Kidney (tissue), 14 donors: ENCODE data around the gene ACTR1A. TPM values are rescaled to one million over a fixed set of nuclear protein-coding genes. Genes with fewer than 3 reads are reported as not detected.
A peak's percentile ranks its signal among the peaks of the same experiment; 100 is the strongest.

Source experiments
- DNase-seq, 5 donors: peaks; one replicate each; pipeline ENCODE4 v3.0.0-alpha.2; 2013 to 2020
- FAIRE-seq: peaks from 2 replicates; lab custom pipeline; 2012; peaks lifted over from hg19 to GRCh38; lab: Jason Lieb, UNC
- H3K27ac ChIP-seq, 2 donors: one replicate each; pipeline ENCODE4 v1.7.0; 2013; ENCODE audit warnings: low read depth in 2 of 2, low read length in 2 of 2, inconsistent platforms in 1 of 2
- H3K27me3 ChIP-seq: one replicate; pipeline ENCODE4 v1.7.1; 2013; ENCODE audit warnings: low read length, inconsistent platforms; ENCODE audit not compliant: control insufficient read depth, insufficient read depth
- H3K36me3 ChIP-seq, 3 donors: one replicate each; pipeline versions ENCODE4 v1.7.0 to v1.7.1; 2013; ENCODE audit warnings: low read length in 3 of 3, control low read depth in 1 of 3, inconsistent platforms in 1 of 3; ENCODE audit not compliant: insufficient read depth in 3 of 3, control insufficient read depth in 2 of 3
- H3K4me1 ChIP-seq, 3 donors: one replicate each; pipeline versions ENCODE4 v1.7.0 to v1.7.1; 2013; ENCODE audit warnings: low read length in 3 of 3, inconsistent platforms in 1 of 3, low read depth in 1 of 3; ENCODE audit not compliant: control insufficient read depth in 2 of 3, insufficient read depth in 2 of 3
- H3K4me3 ChIP-seq, 3 donors: one replicate each; pipeline versions ENCODE4 v1.7.0 to v1.8.1; 2013; ENCODE audit warnings: low read length in 3 of 3, control low read depth in 1 of 3, inconsistent platforms in 1 of 3
- H3K9ac ChIP-seq, 3 donors: one replicate each; pipeline versions ENCODE4 v1.7.0 to v1.7.1; 2013; ENCODE audit warnings: low read length in 3 of 3, control low read depth in 1 of 3, inconsistent platforms in 1 of 3
- H3K9me3 ChIP-seq, 3 donors: one replicate each; pipeline versions ENCODE4 v1.7.0 to v1.7.1; 2013; ENCODE audit warnings: low read length in 3 of 3, control low read depth in 1 of 3, inconsistent platforms in 1 of 3; ENCODE audit not compliant: control insufficient read depth in 2 of 3, insufficient read depth in 1 of 3
- intact Hi-C: fragments of 100-400 bp; cut with DNase I; formaldehyde crosslinking; loops from one replicate; pipeline ENCODE4 v1.11.1; 2022
- polyA plus RNA-seq: library from polyadenylated mRNA; stranded (reverse); fragments of 350-450 nt; fragmentation: Illumina TruSeq; extraction: RNeasy Lipid Tissue Mini Kit (QIAGEN cat#74804); gene quantifications from one replicate; pipeline ENCODE4 v1.2.3, GENCODE V29; 2014; ENCODE audit warnings: low read depth, low replicate concordance; ENCODE audit not compliant: insufficient read depth
- total RNA-seq: library from RNA; stranded (reverse); fragmentation: NEBNext Ultra II Directional; extraction: Animal tissue kit (Norgen Biotek cat#: 25700); gene quantifications from one replicate; pipeline ENCODE4 v1.2.1, GENCODE V29; 2021
- TF ChIP-seq, protein P1 (sequence below): IDR thresholded peaks from 3 replicates; pipeline ENCODE4 v1.5.1; 2012; ENCODE audit warnings: mild to moderate bottlenecking, moderate library complexity, borderline replicate concordance; ENCODE audit not compliant: insufficient read depth; ENCODE audit errors: extremely low read depth
- donor health status: control.
- donor health status: control.
- donor health status: control.
- donor health status: control.
- donor health status: control.
- donor health status: DM: yes; HTN: yes; CAD: no.
- donor health status: Normal renal cell carcinoma (clear cell type).

Gene ACTR1A
- total and polyA plus RNA-seq, 2 donors from 2014 or later: 74.2 to 74.7 TPM

DNA sequence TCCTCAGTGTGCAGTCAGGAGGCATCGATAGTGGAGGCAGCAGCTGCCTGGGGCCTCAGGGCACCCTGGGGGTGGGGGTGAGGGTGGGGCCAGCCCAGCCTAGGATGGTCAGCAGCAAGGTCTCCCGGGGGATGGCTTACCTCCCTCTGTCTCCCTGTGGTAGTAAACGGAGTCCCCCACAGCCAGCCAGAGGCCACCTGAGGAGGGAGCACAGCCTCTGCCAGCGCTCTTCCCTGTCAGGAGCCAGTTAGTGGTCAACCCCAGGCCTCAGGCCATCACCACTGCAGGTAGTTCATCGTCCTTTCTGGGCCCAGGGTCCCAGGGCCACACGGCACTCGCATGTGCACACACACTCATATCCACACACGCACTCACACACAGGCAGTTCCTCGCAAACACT lies 22.1 kb downstream of the ACTR1A start:
- Histone ChIP-seq H3K4me1 (no peaks in the 10 kb centered on the region), H3K27me3 (no peaks in the 10 kb centered on the region), H3K4me3 (no peak overlapping the region), H3K9ac (no peak overlapping the region), H3K9me3 (no peaks in the 10 kb centered on the region), H3K36me3 (peaks cover 0 to 48% (median 40%) of the 10 kb centered on the region in 3 donors), H3K27ac (no peak overlapping the region)
- DNase-seq (peak in 1 of 5 donors; percentile 66), FAIRE-seq (no peak)
- TF ChIP-seq, protein P1, sequence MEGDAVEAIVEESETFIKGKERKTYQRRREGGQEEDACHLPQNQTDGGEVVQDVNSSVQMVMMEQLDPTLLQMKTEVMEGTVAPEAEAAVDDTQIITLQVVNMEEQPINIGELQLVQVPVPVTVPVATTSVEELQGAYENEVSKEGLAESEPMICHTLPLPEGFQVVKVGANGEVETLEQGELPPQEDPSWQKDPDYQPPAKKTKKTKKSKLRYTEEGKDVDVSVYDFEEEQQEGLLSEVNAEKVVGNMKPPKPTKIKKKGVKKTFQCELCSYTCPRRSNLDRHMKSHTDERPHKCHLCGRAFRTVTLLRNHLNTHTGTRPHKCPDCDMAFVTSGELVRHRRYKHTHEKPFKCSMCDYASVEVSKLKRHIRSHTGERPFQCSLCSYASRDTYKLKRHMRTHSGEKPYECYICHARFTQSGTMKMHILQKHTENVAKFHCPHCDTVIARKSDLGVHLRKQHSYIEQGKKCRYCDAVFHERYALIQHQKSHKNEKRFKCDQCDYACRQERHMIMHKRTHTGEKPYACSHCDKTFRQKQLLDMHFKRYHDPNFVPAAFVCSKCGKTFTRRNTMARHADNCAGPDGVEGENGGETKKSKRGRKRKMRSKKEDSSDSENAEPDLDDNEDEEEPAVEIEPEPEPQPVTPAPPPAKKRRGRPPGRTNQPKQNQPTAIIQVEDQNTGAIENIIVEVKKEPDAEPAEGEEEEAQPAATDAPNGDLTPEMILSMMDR: no peak
- intact Hi-C loops: loop anchor here (5.0 kb wide), 1 partner anchor 258 kb away; no protein-coding TSS in a partner anchor

DNA sequence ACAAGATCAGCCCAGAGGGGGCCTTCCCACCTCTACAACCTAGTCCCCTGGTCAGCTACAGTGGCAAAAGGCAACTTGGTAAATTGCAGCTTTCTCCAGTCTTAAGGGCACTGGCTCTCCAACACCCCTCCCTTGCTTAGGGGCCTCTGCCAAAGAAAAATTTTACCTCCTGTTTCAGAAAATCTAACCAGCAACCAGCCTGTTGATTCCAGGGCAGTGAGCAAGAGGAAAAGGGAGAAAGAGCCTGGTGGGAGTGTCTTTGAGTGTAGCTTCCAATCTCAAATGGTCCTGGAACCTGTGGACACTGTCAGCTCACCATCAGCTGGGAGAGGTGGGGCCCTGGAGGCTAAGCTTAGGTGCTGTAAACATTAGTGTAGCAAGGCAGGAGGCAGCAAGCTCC lies 22.9 kb downstream of the ACTR1A start:
- FAIRE-seq (no peak), DNase-seq (peak in 1 of 5 donors; percentile 28)
- Histone ChIP-seq H3K27me3 (no peaks in the 10 kb centered on the region), H3K27ac (no peak overlapping the region), H3K9me3 (no peaks in the 10 kb centered on the region), H3K9ac (no peak overlapping the region), H3K4me1 (no peaks in the 10 kb centered on the region), H3K36me3 (peaks cover 0 to 40% (median 33%) of the 10 kb centered on the region in 3 donors), H3K4me3 (no peak overlapping the region)
- intact Hi-C loops: loop anchor here (5.0 kb wide), 1 partner anchor 257 kb away; no protein-coding TSS in a partner anchor
- TF ChIP-seq, protein P1: no peak

DNA sequence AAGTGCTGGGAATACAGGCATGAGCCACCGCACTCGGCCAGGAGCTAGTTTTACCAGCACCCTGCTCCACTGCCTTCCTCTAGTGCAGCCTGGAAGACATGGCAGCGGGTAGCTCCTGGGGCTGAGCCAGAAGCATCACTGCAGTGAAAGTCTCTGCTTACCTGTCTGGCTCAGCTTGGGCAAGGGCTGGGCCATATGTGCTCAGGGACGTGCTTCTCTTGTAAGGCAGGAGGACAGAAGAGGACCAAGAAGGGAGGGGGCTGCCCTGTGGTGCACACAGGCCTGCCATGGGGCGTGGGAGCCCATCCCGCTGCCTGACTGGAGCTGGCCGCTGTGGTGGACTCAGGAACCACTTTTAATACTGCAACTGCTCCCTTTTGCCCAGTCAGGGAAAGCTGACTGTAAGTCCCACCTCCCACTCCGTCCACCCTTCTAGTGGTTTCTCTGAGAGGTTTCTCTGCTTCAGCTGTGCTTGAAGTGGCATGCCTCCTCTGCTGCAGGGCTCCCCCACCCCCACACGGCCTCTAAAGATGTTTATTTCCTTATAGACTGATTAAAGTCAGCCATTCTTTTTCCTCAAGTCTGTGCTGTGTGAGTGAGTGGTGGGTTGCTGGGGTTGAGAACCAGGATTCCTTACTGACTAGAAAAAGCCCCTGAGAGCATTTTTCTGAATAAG lies 25.9 kb downstream of the ACTR1A start:
- H3K4me3 ChIP-seq: no peak overlapping the region
- DNase-seq (peak in 1 of 5 donors; percentile 38), FAIRE-seq (no peak)
- TF ChIP-seq, protein P1: no peak
- H3K27ac ChIP-seq: no peak overlapping the region
- intact Hi-C loops: no loop called here
- H3K27me3 ChIP-seq: no peaks in the 10 kb centered on the region
- H3K9me3 ChIP-seq: no peaks in the 10 kb centered on the region
- no peaks in the 10 kb centered on the region for H3K4me1 ChIP-seq
- H3K9ac ChIP-seq: no peak overlapping the region
- H3K36me3 ChIP-seq: peaks cover 0 to 12% (median 11%) of the 10 kb centered on the region in 3 donors
